ENCODE data around the gene PGD. TPM values are rescaled to one million over a fixed set of nuclear protein-coding genes. Genes with fewer than 3 reads are reported as not detected.

PGD gene
- 92.0 TPM for total RNA-seq

GRCh38 chr1:10398734-10399443 is at the start of gene PGD:
Gene PGD, plus strand, starts transcription at chr1:10399064. Its CDS starts 54 bp downstream, at chr1:10399118.

GRCh38 chr1:10430216-10431069 is 31.6 kb downstream of the PGD start, which contains the start of gene CENPS:
Gene CENPS, plus strand, starts transcription at chr1:10430433. Its CDS starts 85 bp downstream, at chr1:10430518.

GRCh38 chr1:10449751-10450150 is 50.9 kb downstream of the PGD start, which contains the start of gene CORT:
Gene CORT, plus strand, starts transcription at chr1:10450031. Its CDS starts 193 bp downstream, at chr1:10450224.

Other genes with a start within 250 kb of the PGD start
- gene KIF1B, start 188.5 kb upstream of the PGD start, total RNA-seq = 394 TPM
- 7.2 TPM for gene CENPS, start 31.4 kb downstream of the PGD start, total RNA-seq
- gene CORT, start 51.0 kb downstream of the PGD start, total RNA-seq = 3.8 TPM
- gene DFFA, start 73.5 kb downstream of the PGD start, total RNA-seq = 32.2 TPM
- gene PEX14, start 75.9 kb downstream of the PGD start, total RNA-seq = 13.8 TPM